ENCODE measurements around the gene RIIAD1. TPM values are rescaled to one million over a fixed set of nuclear protein-coding genes. Genes with fewer than 3 reads are reported as not detected.

Gene RIIAD1
- polyA plus RNA-seq, 1 of the 3 experiments (the other 2 are of a cell fraction): not detected

GRCh38 chr1:151716771-151717631, 4.3 kb upstream of the RIIAD1 start, which contains the start of gene CELF3 (continued):
- no peak for TF ChIP-seq ZBTB33 (IDR thresholded peaks at IDR 0.05; ENCODE audit: borderline replicate concordance, low read depth)
- no peak for TF ChIP-seq CTCF (IDR thresholded peaks at IDR 0.05)

GRCh38 chr1:151718011-151718431, 3.3 kb upstream of the RIIAD1 start:
- ChIA-PET POLR2A (interaction anchor here (1.2 to 3.3 kb wide), 3 partner anchors 11 to 45 kb away, joined by 3 to 24 read pairs (median 5); partner anchors contain the start of gene MRPL9), CTCF (interaction anchor here (0.9 to 7.1 kb wide), 8 partner anchors 10 to 130 kb away, joined by 3 to 64 read pairs (median 11); no protein-coding TSS in a partner anchor)
- H3K4me3 ChIP-seq (ENCODE audit: low read depth in 2 of 2, low read length in 1 of 2): no peak overlapping the region; a peak in 1 of 4 replicates
- H3F3A ChIP-seq (replicated peaks; ENCODE audit: insufficient read depth): no peaks in the 10 kb centered on the region
- no peak overlapping the region; a peak in 1 of 4 replicates for H3K27ac ChIP-seq (ENCODE audit: low read depth in 2 of 2, low read length in 1 of 2)
- no peak overlapping the region for H3K9ac ChIP-seq
- 33% methylated on average over 4 of the region's 4 CpGs for WGBS (ENCODE audit: low lambda C conversion rate)
- H3K79me2 ChIP-seq (ENCODE audit: insufficient read depth): no peaks in the 10 kb centered on the region
- H3K9me3 ChIP-seq: no peaks in the 10 kb centered on the region
- DNase-seq: no peak
- no peaks in the 10 kb centered on the region for H3K36me3 ChIP-seq (replicated peaks in 1 of 2; ENCODE audit: control insufficient read depth in 1 of 2, insufficient read depth in 2 of 2, low read length in 1 of 2)
- TF ChIP-seq RCOR1 (IDR thresholded peaks at IDR 0.05; ENCODE audit: low read length) (no peak), NFIC (IDR thresholded peaks at IDR 0.05; ENCODE audit: borderline replicate concordance) (no peak), MAX (IDR thresholded peaks at IDR 0.05; ENCODE audit: low read depth) (no peak), YY1 (IDR thresholded peaks at IDR 0.05; ENCODE audit: low read depth) (no peak), PBX3 (IDR thresholded peaks at IDR 0.05) (no peak), MEF2A (IDR thresholded peaks at IDR 0.05; ENCODE audit: borderline replicate concordance, low read depth) (no peak), IRF3 (IDR thresholded peaks at IDR 0.05; ENCODE audit: low read depth, low read length) (no peak), NRF1 (IDR thresholded peaks at IDR 0.05; ENCODE audit: low read depth, low read length) (no peak), USF1 (IDR thresholded peaks at IDR 0.05; ENCODE audit: borderline replicate concordance, low read depth) (no peak), RXRA (IDR thresholded peaks at IDR 0.05; ENCODE audit: borderline replicate concordance, low read depth) (no peak), GATA2 (CRISPR knock-in tag; IDR thresholded peaks at IDR 0.05) (no peak), TCF12 (IDR thresholded peaks at IDR 0.05) (no peak), POLR2AphosphoS5 (IDR thresholded peaks at IDR 0.05; ENCODE audit: low read depth, low read length) (no peak), CHD2 (IDR thresholded peaks at IDR 0.05; ENCODE audit: low read length, partially characterized antibody) (no peak), FOXJ3 (CRISPR knock-in tag; IDR thresholded peaks at IDR 0.05) (no peak), USF2 (IDR thresholded peaks at IDR 0.05; ENCODE audit: borderline replicate concordance, low read depth, low read length) (no peak), ELF1 (IDR thresholded peaks at IDR 0.05) (no peak), RFX5 (IDR thresholded peaks at IDR 0.05; ENCODE audit: low read length) (no peak)
- H3K27me3 ChIP-seq (ENCODE audit: insufficient read depth): peaks cover 34% of the 10 kb centered on the region
- no peak overlapping the region for H3K4me2 ChIP-seq
- no peak overlapping the region for H2AFZ ChIP-seq (ENCODE audit: low read depth)
- no peaks in the 10 kb centered on the region for H3K9me2 ChIP-seq
- peaks cover 0 to 50% of the 10 kb centered on the region in 2 experiments; a peak in 3 of 4 replicates for H3K4me1 ChIP-seq (ENCODE audit: control insufficient read depth in 1 of 2, insufficient read depth in 2 of 2, low read depth in 1 of 2, low read length in 1 of 2)
- H4K20me1 ChIP-seq (ENCODE audit: insufficient read depth): no peaks in the 10 kb centered on the region

Measured in SK-N-SH (cell line).